Panc1 (cell line): ENCODE data around the gene FAM217A. TPM values are rescaled to one million over a fixed set of nuclear protein-coding genes. Genes with fewer than 3 reads are reported as not detected.
A peak's percentile ranks its signal among the peaks of the same experiment; 100 is the strongest.

Experiments
- ATAC-seq: fragments of 200-7000 bp; cut with Tn5 transposase; 2 replicates; pipeline ENCODE4 v1.9.1; 2020; ENCODE audit warnings: mild to moderate bottlenecking, moderate library complexity
- BruUV-seq: library from RNA; stranded (reverse); fragments of 400-500 nt; replicated peaks from 2 replicates; lab custom pipeline; 2021; lab: Mats Ljungman, UMichigan
- CTCF ChIA-PET: fragments of 300-600 bp; sonication (Branson Sonifier 250); formaldehyde crosslinking; loops from one replicate; lab custom pipeline; 2022; ENCODE audit warnings: antibody characterized with exemption; lab: Charles Lee
- POLR2A ChIA-PET: fragments of 300-600 bp; sonication (Branson Sonifier 250); formaldehyde crosslinking; loops from one replicate; lab custom pipeline; 2022; ENCODE audit warnings: antibody characterized with exemption; lab: Charles Lee
- DNase-seq: peaks from one replicate; pipeline ENCODE4 v3.0.0-alpha.2; 2010; ENCODE audit warnings: low read depth, low spot score
- H3K27ac ChIP-seq: 2 replicates; pipeline ENCODE4 v1.5.1; 2011; ENCODE audit warnings: mild to moderate bottlenecking, low read length, inconsistent platforms
- H3K27me3 ChIP-seq: fragments of 200-500 bp; sonication (Bioruptor generic); 2 replicates; pipeline ENCODE4 v1.6.0; 2014; ENCODE audit warnings: low read length, inconsistent platforms; ENCODE audit not compliant: control insufficient read depth, insufficient read depth
- H3K36me3 ChIP-seq: fragments of 200-500 bp; sonication (Bioruptor generic); 2 replicates; pipeline ENCODE4 v1.5.1; 2014; ENCODE audit warnings: inconsistent platforms, mild to moderate bottlenecking, low read length, moderate library complexity; ENCODE audit not compliant: control insufficient read depth, insufficient read depth
- H3K4me1 ChIP-seq: 2 replicates; pipeline ENCODE4 v1.5.1; 2011; ENCODE audit warnings: inconsistent platforms, mild to moderate bottlenecking, low read length, moderate library complexity; ENCODE audit not compliant: control insufficient read depth, insufficient read depth
- H3K4me3 ChIP-seq, 2 experiments: 2 replicates each; pipeline ENCODE4 v1.5.1; 2011 to 2012; ENCODE audit warnings: low read depth in 2 of 2, low read length in 2 of 2, mild to moderate bottlenecking in 2 of 2, inconsistent platforms in 1 of 2, moderate library complexity in 1 of 2
- H3K9me3 ChIP-seq: fragments of 200-500 bp; sonication (Bioruptor generic); 2 replicates; pipeline ENCODE4 v1.5.1; 2014; ENCODE audit warnings: low read depth, mild to moderate bottlenecking, inconsistent platforms, low read length, moderate library complexity; ENCODE audit not compliant: control insufficient read depth, insufficient read depth
- POLR2AphosphoS5 ChIP-seq: IDR thresholded peaks from 2 replicates; pipeline ENCODE4 v1.6.1; 2012; ENCODE audit warnings: mild to moderate bottlenecking, low read depth, low read length, moderate library complexity
- SIN3A ChIP-seq: IDR thresholded peaks from 2 replicates; pipeline ENCODE4 v1.6.1; 2012; ENCODE audit warnings: low read depth, mild to moderate bottlenecking, low read length, moderate library complexity, borderline replicate concordance; ENCODE audit not compliant: insufficient read depth
- TCF7L2 ChIP-seq: IDR thresholded peaks from 2 replicates; pipeline ENCODE4 v1.6.1; 2011; ENCODE audit warnings: mild to moderate bottlenecking, low read depth, low read length, inconsistent platforms
- in situ Hi-C: cut with HindIII; loops from 2 replicates; pipeline ENCODE4 v1.10.0; 2016; ENCODE audit warnings: low sequenced_read_pairs, low pct_unique_long_range_greater_than_20kb
- intact Hi-C: fragments of 100-400 bp; cut with micrococcal nuclease; formaldehyde crosslinking; loops from one replicate; pipeline ENCODE4 v1.10.0; 2022; ENCODE audit not compliant: unreplicated experiment
- total RNA-seq: library from RNA; stranded (reverse); gene quantifications from one replicate; pipeline ENCODE4 v1.2.1, GENCODE V29; 2021; ENCODE audit not compliant: unreplicated experiment
- TF ChIP-seq, protein P1 (sequence below): fragments of 450-650 bp; IDR thresholded peaks from 2 replicates; pipeline ENCODE4 v1.5.1; 2017; ENCODE audit warnings: mild to moderate bottlenecking
- TF ChIP-seq, protein P2 (sequence below), 2 experiments: IDR thresholded peaks; 2 replicates each; pipeline ENCODE4 v1.6.1; 2011 to 2012; ENCODE audit warnings: low read depth in 2 of 2, control low read depth in 1 of 2, low read length in 1 of 2, mild to moderate bottlenecking in 1 of 2, moderate library complexity in 1 of 2; ENCODE audit not compliant: insufficient read depth in 1 of 2

The FAM217A gene
- total RNA-seq, 1 experiment from 2014 or later = not detected

DNA sequence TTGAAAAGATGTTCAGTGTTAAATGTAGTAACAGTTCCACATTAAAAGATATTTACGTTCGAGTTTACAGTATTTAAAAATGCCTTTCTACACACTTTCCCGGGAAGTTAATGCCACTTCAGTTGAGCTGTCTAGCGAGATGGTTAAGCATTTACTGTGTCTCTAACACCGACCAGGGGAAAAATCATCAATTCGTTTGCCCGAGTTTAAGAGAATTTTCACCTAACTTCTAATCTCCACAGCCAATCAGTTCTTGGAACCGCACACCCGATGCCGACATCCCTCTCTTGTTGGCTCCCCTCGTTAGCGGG, 58.2 kb downstream of the FAM217A start:
- ATAC-seq (peak; percentile 11), DNase-seq (no peak)
- ChIA-PET POLR2A (interaction anchor here (0.5 to 1.2 kb wide), 5 partner anchors 11 to 277 kb away, joined by 3 to 12 read pairs (median 5); no protein-coding TSS in a partner anchor), CTCF (interaction anchor here (0.8 kb wide), 2 partner anchors 14 to 134 kb away, joined by 3 to 5 read pairs; no protein-coding TSS in a partner anchor)
- intact Hi-C loops (no loop called here), in situ Hi-C loops (no loop called here)
- H3K36me3 ChIP-seq = peaks cover 6% of the 10 kb centered on the region
- peak overlapping the region; percentile 63 to 88 for H3K4me3 ChIP-seq
- H3K27me3 ChIP-seq = no peaks in the 10 kb centered on the region
- peaks cover 31% of the 10 kb centered on the region for H3K4me1 ChIP-seq
- H3K9me3 ChIP-seq = no peaks in the 10 kb centered on the region
- TF ChIP-seq, protein P1, sequence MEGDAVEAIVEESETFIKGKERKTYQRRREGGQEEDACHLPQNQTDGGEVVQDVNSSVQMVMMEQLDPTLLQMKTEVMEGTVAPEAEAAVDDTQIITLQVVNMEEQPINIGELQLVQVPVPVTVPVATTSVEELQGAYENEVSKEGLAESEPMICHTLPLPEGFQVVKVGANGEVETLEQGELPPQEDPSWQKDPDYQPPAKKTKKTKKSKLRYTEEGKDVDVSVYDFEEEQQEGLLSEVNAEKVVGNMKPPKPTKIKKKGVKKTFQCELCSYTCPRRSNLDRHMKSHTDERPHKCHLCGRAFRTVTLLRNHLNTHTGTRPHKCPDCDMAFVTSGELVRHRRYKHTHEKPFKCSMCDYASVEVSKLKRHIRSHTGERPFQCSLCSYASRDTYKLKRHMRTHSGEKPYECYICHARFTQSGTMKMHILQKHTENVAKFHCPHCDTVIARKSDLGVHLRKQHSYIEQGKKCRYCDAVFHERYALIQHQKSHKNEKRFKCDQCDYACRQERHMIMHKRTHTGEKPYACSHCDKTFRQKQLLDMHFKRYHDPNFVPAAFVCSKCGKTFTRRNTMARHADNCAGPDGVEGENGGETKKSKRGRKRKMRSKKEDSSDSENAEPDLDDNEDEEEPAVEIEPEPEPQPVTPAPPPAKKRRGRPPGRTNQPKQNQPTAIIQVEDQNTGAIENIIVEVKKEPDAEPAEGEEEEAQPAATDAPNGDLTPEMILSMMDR = no peak
- no peak for TF ChIP-seq SIN3A
- no peak for TF ChIP-seq POLR2AphosphoS5
- TF ChIP-seq, protein P2, sequence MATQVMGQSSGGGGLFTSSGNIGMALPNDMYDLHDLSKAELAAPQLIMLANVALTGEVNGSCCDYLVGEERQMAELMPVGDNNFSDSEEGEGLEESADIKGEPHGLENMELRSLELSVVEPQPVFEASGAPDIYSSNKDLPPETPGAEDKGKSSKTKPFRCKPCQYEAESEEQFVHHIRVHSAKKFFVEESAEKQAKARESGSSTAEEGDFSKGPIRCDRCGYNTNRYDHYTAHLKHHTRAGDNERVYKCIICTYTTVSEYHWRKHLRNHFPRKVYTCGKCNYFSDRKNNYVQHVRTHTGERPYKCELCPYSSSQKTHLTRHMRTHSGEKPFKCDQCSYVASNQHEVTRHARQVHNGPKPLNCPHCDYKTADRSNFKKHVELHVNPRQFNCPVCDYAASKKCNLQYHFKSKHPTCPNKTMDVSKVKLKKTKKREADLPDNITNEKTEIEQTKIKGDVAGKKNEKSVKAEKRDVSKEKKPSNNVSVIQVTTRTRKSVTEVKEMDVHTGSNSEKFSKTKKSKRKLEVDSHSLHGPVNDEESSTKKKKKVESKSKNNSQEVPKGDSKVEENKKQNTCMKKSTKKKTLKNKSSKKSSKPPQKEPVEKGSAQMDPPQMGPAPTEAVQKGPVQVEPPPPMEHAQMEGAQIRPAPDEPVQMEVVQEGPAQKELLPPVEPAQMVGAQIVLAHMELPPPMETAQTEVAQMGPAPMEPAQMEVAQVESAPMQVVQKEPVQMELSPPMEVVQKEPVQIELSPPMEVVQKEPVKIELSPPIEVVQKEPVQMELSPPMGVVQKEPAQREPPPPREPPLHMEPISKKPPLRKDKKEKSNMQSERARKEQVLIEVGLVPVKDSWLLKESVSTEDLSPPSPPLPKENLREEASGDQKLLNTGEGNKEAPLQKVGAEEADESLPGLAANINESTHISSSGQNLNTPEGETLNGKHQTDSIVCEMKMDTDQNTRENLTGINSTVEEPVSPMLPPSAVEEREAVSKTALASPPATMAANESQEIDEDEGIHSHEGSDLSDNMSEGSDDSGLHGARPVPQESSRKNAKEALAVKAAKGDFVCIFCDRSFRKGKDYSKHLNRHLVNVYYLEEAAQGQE (IDR thresholded peaks at IDR 0.05; ENCODE audit: insufficient read depth in 1 of 2, low read depth in 2 of 2, low read length in 1 of 2) = no peak
- no peak for TF ChIP-seq TCF7L2
- BruUV-seq = TSS peak; percentile 64
- H3K27ac ChIP-seq = peak overlapping the region; percentile 99

DNA sequence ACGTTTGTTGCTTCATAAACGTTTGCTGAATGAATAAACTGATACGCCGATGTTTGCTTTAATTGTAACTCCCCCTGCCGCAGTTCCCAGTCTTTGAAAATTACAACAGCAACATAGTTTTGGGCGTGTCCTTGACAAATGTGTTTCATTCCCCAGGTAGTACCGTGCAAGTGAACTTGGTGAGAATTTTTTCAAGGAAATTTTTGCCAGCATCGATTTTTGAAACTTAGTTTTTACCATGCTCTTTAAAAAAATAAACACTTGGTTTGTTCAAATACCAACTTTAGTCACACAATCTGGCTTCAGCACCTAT, 60.1 kb downstream of the FAM217A start:
- no peak for DNase-seq
- POLR2A ChIA-PET = no interaction called here
- no TSS peak for BruUV-seq
- ATAC-seq = peak; percentile 59
- Histone ChIP-seq H3K27ac (peak overlapping the region; percentile 99), H3K4me3 (peak overlapping the region; percentile 77 to 83), H3K27me3 (no peaks in the 10 kb centered on the region), H3K4me1 (peaks cover 33% of the 10 kb centered on the region), H3K9me3 (no peaks in the 10 kb centered on the region), H3K36me3 (peaks cover 4% of the 10 kb centered on the region)
- in situ Hi-C loops (no loop called here), intact Hi-C loops (no loop called here)
- CTCF ChIA-PET = no interaction called here
- no peak for TF ChIP-seq POLR2AphosphoS5
- TF ChIP-seq, protein P2 (IDR thresholded peaks at IDR 0.05; ENCODE audit: insufficient read depth in 1 of 2, low read depth in 2 of 2, low read length in 1 of 2) = no peak
- no peak for TF ChIP-seq SIN3A
- no peak for TF ChIP-seq TCF7L2
- TF ChIP-seq, protein P1 = no peak

Other genes with a start within 250 kb of the FAM217A start
- gene FAM50B, start 229.8 kb downstream of the FAM217A start, total RNA-seq = not detected
- gene ECI2, start 56.4 kb upstream of the FAM217A start, total RNA-seq = 34.5 TPM